Measurements from ENCODE around the gene ULK1. TPM values are rescaled to one million over a fixed set of nuclear protein-coding genes. Genes with fewer than 3 reads are reported as not detected.

Gene ULK1
- total RNA-seq, 4 donors from 2014 or later: 17.5 to 140 (median 28.0) TPM

DNA sequence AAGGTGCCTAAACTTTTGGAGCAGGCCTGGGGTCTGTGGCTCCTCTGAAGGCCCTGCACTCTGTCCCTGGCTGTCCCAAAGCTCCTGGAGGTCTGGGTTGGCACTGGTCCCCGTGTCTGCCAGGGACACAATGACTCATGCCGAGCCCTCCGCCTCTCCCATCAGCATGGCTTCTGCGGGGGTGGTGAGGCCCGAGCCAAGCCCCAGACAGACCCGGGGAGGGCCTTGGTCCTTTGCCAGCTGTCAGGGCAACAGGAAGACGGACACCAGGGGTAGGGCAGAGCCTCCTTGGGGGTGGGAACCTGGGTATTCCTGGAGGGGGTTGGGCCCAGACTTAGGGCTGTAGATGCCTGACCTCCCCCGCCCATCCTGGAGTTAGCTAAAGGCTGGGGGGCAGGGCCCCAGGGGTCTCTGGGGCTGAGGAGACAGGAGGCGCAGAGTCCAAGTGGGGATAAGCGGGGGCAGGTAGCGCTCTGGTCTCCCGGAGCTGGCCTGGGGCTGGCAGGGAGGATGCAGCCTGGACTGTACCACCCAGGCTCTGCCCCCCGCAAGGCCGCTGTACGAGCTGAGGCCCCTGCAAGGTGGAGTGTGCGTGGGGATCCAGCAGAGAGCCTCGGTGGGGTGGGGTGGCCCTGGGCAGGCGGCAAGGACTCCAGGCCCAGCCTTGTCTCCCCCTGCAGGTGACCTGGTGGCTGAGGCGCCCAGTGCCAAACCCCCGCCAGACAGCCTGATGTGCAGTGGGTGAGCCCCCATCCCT is 18.3 kb downstream of the ULK1 start:
- peaks cover 0 to 10% (median 8%) of the 10 kb centered on the region in 4 donors for H3K4me1 ChIP-seq
- peak; percentile 42 for DNase-seq
- no peaks in the 10 kb centered on the region for H3K9me3 ChIP-seq
- in situ Hi-C loops (cut with MboI; ENCODE audit: low pct_ligation_motif_present in 1 of 4, low pct_unique_long_range_greater_than_20kb in 1 of 4, low sequenced_read_pairs in 3 of 4) (no loop called here), intact Hi-C loops (cut with DNase I; ENCODE audit: low total_unique reads) (no loop called here)
- peaks cover 0 to 47% (median 17%) of the 10 kb centered on the region in 4 donors for H3K36me3 ChIP-seq
- no peak overlapping the region for H3K4me3 ChIP-seq
- H3K27ac ChIP-seq: peak overlapping the region in 3 of 4 donors; percentile 44 to 57 (median 44)
- WGBS, 2 donors (ENCODE audit: low coverage in 1 of 2): 74% methylated on average over 20 of the region's 20 CpGs; no CpG with 5 or more reads in 1 of the 2 donors
- no peaks in the 10 kb centered on the region for H3K27me3 ChIP-seq
- no peak for TF ChIP-seq POLR2A (IDR thresholded peaks at IDR 0.05)
- TF ChIP-seq POLR2AphosphoS5 (IDR thresholded peaks at IDR 0.05): peak in 1 of 3 donors; percentile 50

- in situ Hi-C loops (cut with MboI; ENCODE audit: low pct_ligation_motif_present in 1 of 4, low pct_unique_long_range_greater_than_20kb in 1 of 4, low sequenced_read_pairs in 3 of 4) (no loop called here), intact Hi-C loops (cut with DNase I; ENCODE audit: low total_unique reads) (no loop called here)
- no peak for DNase-seq
- WGBS, 2 donors (ENCODE audit: low coverage in 1 of 2): 90% methylated on average over 8 of the region's 8 CpGs; no CpG with 5 or more reads in 1 of the 2 donors
- H3K4me3 ChIP-seq: no peak overlapping the region
- TF ChIP-seq EP300 (IDR thresholded peaks at IDR 0.05; ENCODE audit: low read depth): no peak
- TF ChIP-seq POLR2AphosphoS5 (IDR thresholded peaks at IDR 0.05): no peak
- TF ChIP-seq POLR2A (IDR thresholded peaks at IDR 0.05): no peak
- TF ChIP-seq CTCF (IDR thresholded peaks at IDR 0.05): no peak
- no peak overlapping the region for H3K27ac ChIP-seq
- peaks cover 0 to 10% (median 8%) of the 10 kb centered on the region in 4 donors for H3K4me1 ChIP-seq
- H3K36me3 ChIP-seq: peaks cover 0 to 44% (median 16%) of the 10 kb centered on the region in 4 donors
- H3K9me3 ChIP-seq: no peaks in the 10 kb centered on the region
- no peaks in the 10 kb centered on the region for H3K27me3 ChIP-seq
These were observed 19.2 kb downstream of the ULK1 start for GRCh38 chr12:131913666-131914065.

- no peak for TF ChIP-seq EP300 (IDR thresholded peaks at IDR 0.05; ENCODE audit: low read depth)
- TF ChIP-seq POLR2A (IDR thresholded peaks at IDR 0.05): no peak
- TF ChIP-seq POLR2AphosphoS5 (IDR thresholded peaks at IDR 0.05): no peak
- TF ChIP-seq CTCF (IDR thresholded peaks at IDR 0.05): no peak
- Histone ChIP-seq H3K4me1 (peaks cover 0 to 10% (median 8%) of the 10 kb centered on the region in 4 donors), H3K27ac (no peak overlapping the region), H3K36me3 (peaks cover 0 to 39% (median 13%) of the 10 kb centered on the region in 4 donors), H3K9me3 (no peaks in the 10 kb centered on the region), H3K27me3 (no peaks in the 10 kb centered on the region), H3K4me3 (no peak overlapping the region)
- DNase-seq: no peak
- 93 to 95% methylated on average over 4 to 14 of the region's 14 CpGs for WGBS, 2 donors (ENCODE audit: low coverage in 1 of 2)
- in situ Hi-C loops (cut with MboI; ENCODE audit: low pct_ligation_motif_present in 1 of 4, low pct_unique_long_range_greater_than_20kb in 1 of 4, low sequenced_read_pairs in 3 of 4): no loop called here
- intact Hi-C loops (cut with DNase I; ENCODE audit: low total_unique reads): no loop called here
These were observed 19.8 kb downstream of the ULK1 start for GRCh38 chr12:131914179-131914702.

DNA sequence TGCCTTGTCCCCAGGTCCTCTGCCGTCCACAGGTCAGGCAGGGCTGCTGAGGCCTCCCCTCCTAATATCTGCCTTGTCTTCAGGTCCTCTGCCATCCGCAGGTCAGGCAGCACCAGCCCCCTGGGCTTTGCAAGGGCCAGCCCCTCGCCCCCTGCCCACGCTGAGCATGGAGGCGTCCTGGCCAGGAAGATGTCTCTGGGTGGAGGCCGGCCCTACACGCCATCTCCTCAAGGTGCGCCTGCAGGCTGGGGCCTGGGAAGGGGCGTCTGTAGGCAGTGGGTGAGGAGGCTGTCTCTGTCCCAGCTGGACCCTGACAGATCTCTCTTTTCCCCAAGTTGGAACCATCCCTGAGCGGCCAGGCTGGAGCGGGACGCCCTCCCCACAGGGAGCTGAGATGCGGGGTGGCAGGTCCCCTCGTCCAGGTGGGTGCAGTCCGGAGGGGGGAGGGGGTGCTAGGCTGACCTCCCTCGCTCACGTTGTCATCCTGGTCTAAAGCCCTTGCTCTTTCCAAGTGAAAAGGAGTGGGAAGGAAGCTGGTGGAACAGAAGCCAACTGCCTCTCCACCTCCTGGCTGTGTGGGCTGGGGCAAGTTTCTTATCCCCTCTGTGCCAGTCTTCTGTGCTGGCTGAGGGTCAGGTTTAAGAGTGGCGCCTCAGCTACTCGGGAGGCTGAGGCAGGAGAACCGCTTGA is 20.7 kb downstream of the ULK1 start:
- Histone ChIP-seq H3K36me3 (peaks cover 0 to 38% (median 10%) of the 10 kb centered on the region in 4 donors), H3K4me1 (peaks cover 0 to 10% (median 8%) of the 10 kb centered on the region in 4 donors), H3K4me3 (no peak overlapping the region), H3K27ac (no peak overlapping the region), H3K9me3 (no peaks in the 10 kb centered on the region), H3K27me3 (no peaks in the 10 kb centered on the region)
- no peak for DNase-seq
- TF ChIP-seq POLR2AphosphoS5 (IDR thresholded peaks at IDR 0.05) (no peak), CTCF (IDR thresholded peaks at IDR 0.05) (no peak), POLR2A (IDR thresholded peaks at IDR 0.05) (no peak), EP300 (IDR thresholded peaks at IDR 0.05; ENCODE audit: low read depth) (no peak)
- 91% methylated on average over 19 of the region's 20 CpGs; no CpG with 5 or more reads in 1 of the 2 donors for WGBS, 2 donors (ENCODE audit: low coverage in 1 of 2)
- intact Hi-C loops (cut with DNase I; ENCODE audit: low total_unique reads) (no loop called here), in situ Hi-C loops (cut with MboI; ENCODE audit: low pct_ligation_motif_present in 1 of 4, low pct_unique_long_range_greater_than_20kb in 1 of 4, low sequenced_read_pairs in 3 of 4) (no loop called here)
